ENCODE results near the gene PHF14.

- TF ChIP-seq POLR2A (IDR thresholded peaks at IDR 0.05) = no peak
- TF ChIP-seq CTCF (IDR thresholded peaks at IDR 0.05) = no peak
Measured at GRCh38 chr7:11127988-11128387, 154.3 kb downstream of the PHF14 start.
